WTC11 (cell line): ENCODE data around the gene MYBPC1.

Source experiments
- CTCF ChIP-seq: fragments of 200-600 bp; IDR thresholded peaks from 2 replicates; pipeline ENCODE4 v1.8.0; 2022; ENCODE audit warnings: antibody characterized with exemption
- ZNF232 ChIP-seq: sonication (generic); formaldehyde crosslinking; IDR thresholded peaks from 2 replicates; pipeline ENCODE4 v1.8.0; 2022; ENCODE audit warnings: mild to moderate bottlenecking, missing genetic modification reagents
- TF ChIP-seq, protein P1 (sequence below): sonication (generic); formaldehyde crosslinking; IDR thresholded peaks from 2 replicates; pipeline ENCODE4 v1.8.1; 2022; ENCODE audit warnings: low read depth, missing genetic modification reagents, borderline replicate concordance

- TF ChIP-seq CTCF (no peak), ZNF232 (CRISPR knock-in tag) (no peak)
- TF ChIP-seq, protein P1, sequence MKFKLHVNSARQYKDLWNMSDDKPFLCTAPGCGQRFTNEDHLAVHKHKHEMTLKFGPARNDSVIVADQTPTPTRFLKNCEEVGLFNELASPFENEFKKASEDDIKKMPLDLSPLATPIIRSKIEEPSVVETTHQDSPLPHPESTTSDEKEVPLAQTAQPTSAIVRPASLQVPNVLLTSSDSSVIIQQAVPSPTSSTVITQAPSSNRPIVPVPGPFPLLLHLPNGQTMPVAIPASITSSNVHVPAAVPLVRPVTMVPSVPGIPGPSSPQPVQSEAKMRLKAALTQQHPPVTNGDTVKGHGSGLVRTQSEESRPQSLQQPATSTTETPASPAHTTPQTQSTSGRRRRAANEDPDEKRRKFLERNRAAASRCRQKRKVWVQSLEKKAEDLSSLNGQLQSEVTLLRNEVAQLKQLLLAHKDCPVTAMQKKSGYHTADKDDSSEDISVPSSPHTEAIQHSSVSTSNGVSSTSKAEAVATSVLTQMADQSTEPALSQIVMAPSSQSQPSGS (CRISPR knock-in tag) = no peak
These were observed 11.8 kb upstream of the MYBPC1 start for GRCh38 chr12:101582937-101583336.
